Thoracic aorta (tissue), 2 donors: ENCODE results near the gene FASN. TPM values are rescaled to one million over a fixed set of nuclear protein-coding genes. Genes with fewer than 3 reads are reported as not detected.

Source experiments
- ATAC-seq: fragments of 150-250 bp; one replicate; pipeline ENCODE4 v1.8.0; 2017; ENCODE audit warnings: low read depth; ENCODE audit not compliant: insufficient number of reproducible peaks, low FRiP score
- DNase-seq: peaks from one replicate; pipeline ENCODE4 v3.0.0-alpha.2; 2020; ENCODE audit warnings: low spot score
- H3K27ac ChIP-seq, 2 donors: fragments of 200-600 bp; sonication (generic); 1 replicate in 1 of 2; 2 replicates in 1 of 2; pipeline ENCODE4 v1.5.1; 2016; ENCODE audit warnings: mild to moderate bottlenecking in 2 of 2, moderate library complexity in 2 of 2
- H3K27me3 ChIP-seq: fragments of 200-600 bp; sonication (generic); replicated peaks from 2 replicates; pipeline ENCODE4 v1.6.0; 2016; ENCODE audit warnings: mild to moderate bottlenecking; ENCODE audit not compliant: insufficient read depth
- H3K36me3 ChIP-seq: fragments of 200-600 bp; sonication (generic); one replicate; pipeline ENCODE4 v1.5.1; 2016
- H3K4me1 ChIP-seq, 2 donors: fragments of 200-600 bp; sonication (generic); 1 replicate in 1 of 2; 2 replicates in 1 of 2; pipeline versions ENCODE4 v1.5.1 to v1.6.0; 2016; ENCODE audit warnings: low read depth in 2 of 2, mild to moderate bottlenecking in 1 of 2; ENCODE audit not compliant: control insufficient read depth in 1 of 2
- H3K4me3 ChIP-seq: fragments of 200-600 bp; sonication (generic); 2 replicates; pipeline ENCODE4 v1.5.1; 2016; ENCODE audit warnings: mild to moderate bottlenecking
- H3K9me3 ChIP-seq: fragments of 200-600 bp; sonication (generic); 2 replicates; pipeline ENCODE4 v1.5.1; 2016
- CTCF ChIP-seq: fragments of 200-600 bp; sonication (generic); IDR thresholded peaks from one replicate; pipeline ENCODE4 v1.5.1; 2019; ENCODE audit warnings: antibody characterized with exemption
- total RNA-seq, 2 donors: library from RNA; depleted of rRNA; stranded (reverse); fragments of >200 nt; gene quantifications; one replicate each; pipeline versions ENCODE4 v1.1.0 to v1.2.3, GENCODE V29; 2016

FASN gene
- total RNA-seq, 2 donors from 2014 or later, result 49.6 to 50.9 TPM

GRCh38 chr17:82117139-82118090 lies 19.4 kb upstream of the FASN start:
- Histone ChIP-seq H3K36me3 (no peaks in the 10 kb centered on the region), H3K4me3 (no peak overlapping the region), H3K27ac (no peak overlapping the region), H3K9me3 (no peaks in the 10 kb centered on the region), H3K27me3 (no peaks in the 10 kb centered on the region), H3K4me1 (no peaks in the 10 kb centered on the region)
- no peak for TF ChIP-seq CTCF
- DNase-seq, result no peak
- ATAC-seq, result no peak

GRCh38 chr17:82116246-82116645 lies 18.2 kb upstream of the FASN start:
- Histone ChIP-seq H3K4me1 (no peaks in the 10 kb centered on the region), H3K27ac (no peak overlapping the region), H3K9me3 (no peaks in the 10 kb centered on the region), H3K4me3 (no peak overlapping the region), H3K36me3 (no peaks in the 10 kb centered on the region), H3K27me3 (no peaks in the 10 kb centered on the region)
- TF ChIP-seq CTCF, result no peak
- no peak for DNase-seq
- no peak for ATAC-seq

GRCh38 chr17:82114872-82115271 lies 16.8 kb upstream of the FASN start:
- Histone ChIP-seq H3K4me1 (no peaks in the 10 kb centered on the region), H3K36me3 (no peaks in the 10 kb centered on the region), H3K4me3 (no peak overlapping the region), H3K27ac (no peak overlapping the region), H3K9me3 (no peaks in the 10 kb centered on the region), H3K27me3 (no peaks in the 10 kb centered on the region)
- ATAC-seq (no peak), DNase-seq (no peak)
- no peak for TF ChIP-seq CTCF

- ATAC-seq (no peak), DNase-seq (no peak)
- no peaks in the 10 kb centered on the region for H3K27me3 ChIP-seq
- no peaks in the 10 kb centered on the region for H3K9me3 ChIP-seq
- H3K4me1 ChIP-seq, result no peaks in the 10 kb centered on the region
- H3K36me3 ChIP-seq, result no peaks in the 10 kb centered on the region
- no peak overlapping the region for H3K27ac ChIP-seq
- no peak overlapping the region for H3K4me3 ChIP-seq
- no peak for TF ChIP-seq CTCF
Measured at GRCh38 chr17:82114447-82114846, 16.4 kb upstream of the FASN start.

- H3K4me3 ChIP-seq, result no peak overlapping the region
- ATAC-seq, result no peak
- H3K36me3 ChIP-seq, result no peaks in the 10 kb centered on the region
- H3K27me3 ChIP-seq, result no peaks in the 10 kb centered on the region
- H3K9me3 ChIP-seq, result no peaks in the 10 kb centered on the region
- H3K4me1 ChIP-seq, result no peaks in the 10 kb centered on the region
- no peak for TF ChIP-seq CTCF
- H3K27ac ChIP-seq, result no peak overlapping the region
- DNase-seq, result no peak
Measured at GRCh38 chr17:82113941-82114340, 15.9 kb upstream of the FASN start.
